Left lung (tissue), 10 donors: ENCODE measurements around the gene AOPEP. TPM values are rescaled to one million over a fixed set of nuclear protein-coding genes. Genes with fewer than 3 reads are reported as not detected.

Experiments used
- ATAC-seq: fragments of 200-7000 bp; cut with Tn5 transposase; one replicate; pipeline ENCODE4 v1.9.1; 2020; ENCODE audit warnings: moderate library complexity
- DNase-seq, 4 donors: peaks; one replicate each; pipeline ENCODE4 v3.0.0-alpha.2; 2013 to 2020
- H3K27ac ChIP-seq, 2 donors: fragments of 200-600 bp; sonication (generic) in 1 of 2; one replicate each; pipeline versions ENCODE4 v1.5.0 to v1.8.0; 2020 to 2021
- H3K27me3 ChIP-seq, 2 donors: fragments of 200-600 bp; sonication (generic) in 1 of 2; one replicate each; pipeline versions ENCODE4 v1.5.0 to v1.8.0; 2020 to 2021
- H3K36me3 ChIP-seq, 2 donors: fragments of 200-600 bp; sonication (generic) in 1 of 2; one replicate each; pipeline versions ENCODE4 v1.5.0 to v1.8.0; 2020 to 2021
- H3K4me1 ChIP-seq, 2 donors: fragments of 200-600 bp; one replicate each; pipeline ENCODE4 v1.8.0; 2021
- H3K4me3 ChIP-seq, 2 donors: fragments of 200-600 bp; sonication (generic) in 1 of 2; one replicate each; pipeline versions ENCODE4 v1.5.0 to v1.8.0; 2020 to 2021; ENCODE audit warnings: mild to moderate bottlenecking in 1 of 2
- H3K9me3 ChIP-seq, 2 donors: fragments of 200-600 bp; sonication (generic) in 1 of 2; one replicate each; pipeline versions ENCODE4 v1.5.0 to v1.8.0; 2020 to 2021
- intact Hi-C, 2 donors: fragments of 100-400 bp; cut with DNase I; formaldehyde crosslinking; loops; one replicate each; pipeline versions ENCODE4 v1.11.2 to v1.14.2; 2022
- polyA plus RNA-seq, 6 donors: library from polyadenylated mRNA; unstranded; fragments of 120-200 nt; gene quantifications; one replicate each; pipeline ENCODE4 v1.2.1, GENCODE V29; 2013; ENCODE audit not compliant: insufficient read length in 6 of 6
- total RNA-seq, 2 donors: library from RNA; stranded (reverse); fragmentation: NEBNext Ultra II Directional; extraction: Animal tissue kit (Norgen Biotek cat#: 25700); gene quantifications; one replicate each; pipeline ENCODE4 v1.2.1, GENCODE V29; 2021
- TF ChIP-seq, protein P1 (sequence below), 2 donors: fragments of 200-600 bp; sonication (generic) in 1 of 2; IDR thresholded peaks; one replicate each; pipeline versions ENCODE4 v1.5.0 to v1.8.0; 2021; ENCODE audit warnings: antibody characterized with exemption in 2 of 2
- donor health status: DM: no; HTN: yes; CAD: no.
- donor health status: DM: no; HTN: no; CAD: no.

AOPEP gene
- total and polyA plus RNA-seq, 8 donors = 32.5 to 83.2 (median 39.9) TPM

DNA sequence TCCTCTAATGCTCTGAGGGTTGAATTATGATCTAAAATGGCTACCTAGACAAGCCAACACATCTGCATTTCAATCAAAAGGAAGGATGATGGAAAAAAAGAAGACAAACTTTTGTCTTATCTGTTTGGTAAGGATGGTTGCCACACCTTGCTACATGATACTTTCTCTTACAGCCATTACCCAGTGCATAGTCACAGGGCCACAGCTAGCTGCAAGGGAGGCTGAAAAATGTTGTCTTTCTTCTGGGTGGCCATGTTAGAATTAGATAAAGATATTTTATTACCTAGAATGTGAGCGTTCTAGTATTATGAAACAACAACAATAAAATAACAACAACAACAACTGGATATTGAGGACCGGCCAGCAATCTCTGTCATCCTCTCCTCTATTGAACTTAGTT lies 4.7 kb upstream of the AOPEP start:
- no peak overlapping the region for H3K4me3 ChIP-seq
- DNase-seq (no peak), ATAC-seq (no peak)
- TF ChIP-seq, protein P1, sequence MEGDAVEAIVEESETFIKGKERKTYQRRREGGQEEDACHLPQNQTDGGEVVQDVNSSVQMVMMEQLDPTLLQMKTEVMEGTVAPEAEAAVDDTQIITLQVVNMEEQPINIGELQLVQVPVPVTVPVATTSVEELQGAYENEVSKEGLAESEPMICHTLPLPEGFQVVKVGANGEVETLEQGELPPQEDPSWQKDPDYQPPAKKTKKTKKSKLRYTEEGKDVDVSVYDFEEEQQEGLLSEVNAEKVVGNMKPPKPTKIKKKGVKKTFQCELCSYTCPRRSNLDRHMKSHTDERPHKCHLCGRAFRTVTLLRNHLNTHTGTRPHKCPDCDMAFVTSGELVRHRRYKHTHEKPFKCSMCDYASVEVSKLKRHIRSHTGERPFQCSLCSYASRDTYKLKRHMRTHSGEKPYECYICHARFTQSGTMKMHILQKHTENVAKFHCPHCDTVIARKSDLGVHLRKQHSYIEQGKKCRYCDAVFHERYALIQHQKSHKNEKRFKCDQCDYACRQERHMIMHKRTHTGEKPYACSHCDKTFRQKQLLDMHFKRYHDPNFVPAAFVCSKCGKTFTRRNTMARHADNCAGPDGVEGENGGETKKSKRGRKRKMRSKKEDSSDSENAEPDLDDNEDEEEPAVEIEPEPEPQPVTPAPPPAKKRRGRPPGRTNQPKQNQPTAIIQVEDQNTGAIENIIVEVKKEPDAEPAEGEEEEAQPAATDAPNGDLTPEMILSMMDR (IDR thresholded peaks at IDR 0.05) = no peak
- no peaks in the 10 kb centered on the region for H3K27me3 ChIP-seq
- H3K36me3 ChIP-seq = no peaks in the 10 kb centered on the region
- intact Hi-C loops = no loop called here
- H3K9me3 ChIP-seq = no peaks in the 10 kb centered on the region
- H3K4me1 ChIP-seq = no peaks in the 10 kb centered on the region
- no peak overlapping the region for H3K27ac ChIP-seq

DNA sequence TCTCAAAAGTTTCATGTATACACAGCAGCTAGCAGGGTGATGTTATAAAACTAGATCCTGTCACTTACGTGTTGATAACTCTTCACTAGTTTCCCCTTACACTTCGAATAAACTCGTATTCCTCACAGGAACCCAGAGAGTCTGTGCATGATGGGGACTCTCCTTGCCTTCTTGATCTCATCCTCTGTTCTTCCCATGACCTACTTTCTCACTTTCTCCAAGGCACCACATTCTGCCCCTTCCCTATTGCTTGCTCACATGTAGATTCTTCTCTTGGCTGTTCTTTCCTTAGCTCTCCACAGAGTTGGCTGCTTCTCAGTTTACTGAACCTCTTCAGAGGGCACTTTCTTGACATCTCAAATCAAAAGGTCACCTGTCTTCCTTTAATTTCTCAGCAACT lies 1.2 kb upstream of the AOPEP start:
- no peaks in the 10 kb centered on the region for H3K9me3 ChIP-seq
- H3K4me1 ChIP-seq = peaks cover 0 to 7% of the 10 kb centered on the region in 2 donors
- no peaks in the 10 kb centered on the region for H3K27me3 ChIP-seq
- H3K27ac ChIP-seq = no peak overlapping the region
- intact Hi-C loops = no loop called here
- H3K36me3 ChIP-seq = no peaks in the 10 kb centered on the region
- DNase-seq (no peak), ATAC-seq (peak; percentile 6)
- H3K4me3 ChIP-seq = no peak overlapping the region
- TF ChIP-seq, protein P1 (IDR thresholded peaks at IDR 0.05) = no peak

DNA sequence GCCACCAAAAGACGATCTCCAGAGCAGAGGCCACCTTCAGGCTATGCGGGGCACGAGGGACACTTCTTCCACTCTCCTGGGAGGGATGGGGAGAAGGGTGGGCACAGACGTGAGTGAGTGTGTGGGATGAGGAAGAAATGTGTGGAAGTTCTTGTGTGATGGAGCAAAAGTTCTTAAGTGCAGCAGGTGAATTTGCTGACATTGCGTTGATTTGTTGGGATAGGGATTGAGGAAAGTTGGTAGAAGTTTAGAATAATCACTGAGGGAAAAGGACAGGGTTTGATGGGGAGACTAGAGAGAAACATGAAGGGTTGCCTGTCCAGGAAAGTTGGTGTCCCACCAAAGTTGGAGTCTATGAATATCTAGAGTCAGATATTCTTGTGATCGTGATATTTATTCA lies 2.2 kb downstream of the AOPEP start:
- Histone ChIP-seq H3K4me1 (peaks cover 0 to 7% of the 10 kb centered on the region in 2 donors), H3K4me3 (no peak overlapping the region), H3K27me3 (no peaks in the 10 kb centered on the region), H3K36me3 (no peaks in the 10 kb centered on the region), H3K9me3 (no peaks in the 10 kb centered on the region), H3K27ac (no peak overlapping the region)
- intact Hi-C loops = no loop called here
- TF ChIP-seq, protein P1 (IDR thresholded peaks at IDR 0.05) = no peak
- DNase-seq (no peak), ATAC-seq (no peak)

DNA sequence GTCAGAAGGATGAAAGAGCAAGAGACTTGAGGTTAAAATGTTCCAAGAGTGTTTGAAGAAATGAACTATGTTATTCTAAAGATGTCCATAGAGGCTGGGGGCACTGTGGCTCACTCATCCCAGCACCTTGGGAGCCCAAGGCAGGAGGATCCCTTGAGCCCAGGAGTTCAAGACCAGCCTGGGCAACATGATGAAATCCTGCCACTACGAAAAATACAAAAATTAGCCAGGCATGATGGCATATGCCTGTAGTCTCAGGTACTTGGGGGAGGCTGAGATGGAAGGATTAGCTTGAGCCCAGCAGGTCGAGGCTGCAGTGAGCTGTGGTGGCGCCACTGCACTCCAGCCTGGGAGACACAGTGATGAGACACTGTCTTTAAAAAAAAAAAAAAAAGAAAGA lies 2.7 kb downstream of the AOPEP start:
- Histone ChIP-seq H3K4me1 (peaks cover 0 to 7% of the 10 kb centered on the region in 2 donors), H3K27ac (no peak overlapping the region), H3K27me3 (no peaks in the 10 kb centered on the region), H3K4me3 (no peak overlapping the region), H3K9me3 (no peaks in the 10 kb centered on the region), H3K36me3 (no peaks in the 10 kb centered on the region)
- ATAC-seq = no peak
- no peak for DNase-seq
- TF ChIP-seq, protein P1 (IDR thresholded peaks at IDR 0.05) = no peak
- intact Hi-C loops = no loop called here

DNA sequence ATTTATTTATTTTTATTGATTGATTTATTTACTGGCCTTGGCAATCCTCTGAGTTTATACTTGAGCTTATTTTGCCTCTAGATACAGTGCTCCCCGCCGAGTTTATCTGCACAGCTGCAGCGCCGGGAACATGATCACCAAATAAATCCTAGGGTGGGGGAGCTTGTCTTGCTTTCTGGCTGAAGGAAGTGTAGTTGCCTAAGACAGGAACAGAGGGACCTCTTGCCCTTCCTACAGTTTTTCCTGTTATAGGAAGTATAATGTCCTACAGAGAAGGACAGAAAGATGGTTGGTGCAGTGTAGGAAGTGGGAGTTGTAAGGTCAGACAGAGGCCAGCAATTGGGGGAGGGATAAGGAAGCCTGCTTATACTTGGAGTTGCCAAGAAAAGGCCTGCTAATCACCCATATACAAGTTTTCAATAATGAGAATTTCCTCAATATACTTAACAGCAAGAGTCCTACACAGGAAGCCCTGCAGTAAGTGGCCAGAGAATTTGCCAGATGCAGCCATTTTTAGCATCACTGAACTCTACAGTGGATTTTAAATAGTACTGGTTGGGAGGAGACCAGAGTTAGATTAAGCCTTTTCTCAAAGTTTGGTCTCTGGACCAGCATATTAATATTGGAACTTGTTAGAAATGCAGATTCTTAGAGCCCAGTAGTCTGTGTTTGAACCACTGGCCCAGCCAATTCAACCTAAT lies 7.7 kb downstream of the AOPEP start:
- Histone ChIP-seq H3K36me3 (no peaks in the 10 kb centered on the region), H3K27ac (no peak overlapping the region), H3K4me1 (peaks cover 0 to 6% of the 10 kb centered on the region in 2 donors), H3K27me3 (no peaks in the 10 kb centered on the region), H3K4me3 (no peak overlapping the region), H3K9me3 (no peaks in the 10 kb centered on the region)
- TF ChIP-seq, protein P1 (IDR thresholded peaks at IDR 0.05) = no peak
- intact Hi-C loops = no loop called here
- peak in 2 of 4 donors; percentile 14 to 40 for DNase-seq
- peak; percentile 40 for ATAC-seq
